ENCODE results near the gene RNF220. TPM values are rescaled to one million over a fixed set of nuclear protein-coding genes. Genes with fewer than 3 reads are reported as not detected.
A peak's percentile ranks its signal among the peaks of the same experiment; 100 is the strongest.

The RNF220 gene
- total and polyA plus RNA-seq, 9 of the 15 experiments (the other 6 are each of a cell fraction or from before 2014, with no cell fraction given), result 5.1 to 117 (median 66.9) TPM

DNA sequence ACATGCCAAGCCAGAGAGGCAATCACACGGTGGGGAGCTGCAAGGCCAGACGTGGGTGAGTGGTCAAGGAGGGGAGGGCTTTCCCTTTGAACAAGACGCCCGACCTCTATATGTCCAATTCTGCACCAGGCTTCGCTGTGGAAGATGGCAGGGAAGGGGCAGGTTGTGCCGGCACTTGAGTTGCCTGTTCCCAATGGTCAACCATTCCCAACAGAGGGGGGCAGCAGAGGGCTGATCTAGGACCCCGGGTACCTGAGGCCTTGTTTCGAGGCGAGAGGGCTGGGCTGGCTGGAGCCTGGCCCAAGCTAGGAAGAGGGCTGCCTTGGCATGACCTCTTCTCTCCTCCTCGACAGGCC, 204.3 kb downstream of the RNF220 start (continued):
- no peak for TF ChIP-seq KLF16 (IDR thresholded peaks at IDR 0.05)
- TF ChIP-seq STAG1 (CRISPR knock-in tag; IDR thresholded peaks at IDR 0.05; ENCODE audit: borderline replicate concordance), result peak; percentile 65; the same call in 1 of the 2 replicates
- TF ChIP-seq L3MBTL2 (IDR thresholded peaks at IDR 0.05), result peak; percentile 50; the same call in 1 of the 2 replicates
- no peak for TF ChIP-seq YY1 (IDR thresholded peaks at IDR 0.05; ENCODE audit: borderline replicate concordance in 1 of 3, control insufficient read depth in 1 of 3, extremely low read depth in 1 of 3, insufficient read depth in 3 of 3, insufficient read length in 1 of 3, insufficient replicate concordance in 2 of 3, low read depth in 1 of 3, low read length in 2 of 3)
- TF ChIP-seq, protein P1, sequence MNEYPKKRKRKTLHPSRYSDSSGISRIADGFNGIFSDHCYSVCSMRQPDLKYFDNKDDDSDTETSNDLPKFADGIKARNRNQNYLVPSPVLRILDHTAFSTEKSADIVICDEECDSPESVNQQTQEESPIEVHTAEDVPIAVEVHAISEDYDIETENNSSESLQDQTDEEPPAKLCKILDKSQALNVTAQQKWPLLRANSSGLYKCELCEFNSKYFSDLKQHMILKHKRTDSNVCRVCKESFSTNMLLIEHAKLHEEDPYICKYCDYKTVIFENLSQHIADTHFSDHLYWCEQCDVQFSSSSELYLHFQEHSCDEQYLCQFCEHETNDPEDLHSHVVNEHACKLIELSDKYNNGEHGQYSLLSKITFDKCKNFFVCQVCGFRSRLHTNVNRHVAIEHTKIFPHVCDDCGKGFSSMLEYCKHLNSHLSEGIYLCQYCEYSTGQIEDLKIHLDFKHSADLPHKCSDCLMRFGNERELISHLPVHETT (CRISPR knock-in tag; conservative IDR thresholded peaks at IDR 0.05 in 1 of 2, IDR thresholded peaks at IDR 0.05 in 1 of 2), result no peak
- TF ChIP-seq NUFIP1 (IDR thresholded peaks at IDR 0.05; ENCODE audit: partially characterized antibody), result no peak
- no peak for TF ChIP-seq PHB2 (IDR thresholded peaks at IDR 0.05; ENCODE audit: low read depth)
- TF ChIP-seq, protein P2, sequence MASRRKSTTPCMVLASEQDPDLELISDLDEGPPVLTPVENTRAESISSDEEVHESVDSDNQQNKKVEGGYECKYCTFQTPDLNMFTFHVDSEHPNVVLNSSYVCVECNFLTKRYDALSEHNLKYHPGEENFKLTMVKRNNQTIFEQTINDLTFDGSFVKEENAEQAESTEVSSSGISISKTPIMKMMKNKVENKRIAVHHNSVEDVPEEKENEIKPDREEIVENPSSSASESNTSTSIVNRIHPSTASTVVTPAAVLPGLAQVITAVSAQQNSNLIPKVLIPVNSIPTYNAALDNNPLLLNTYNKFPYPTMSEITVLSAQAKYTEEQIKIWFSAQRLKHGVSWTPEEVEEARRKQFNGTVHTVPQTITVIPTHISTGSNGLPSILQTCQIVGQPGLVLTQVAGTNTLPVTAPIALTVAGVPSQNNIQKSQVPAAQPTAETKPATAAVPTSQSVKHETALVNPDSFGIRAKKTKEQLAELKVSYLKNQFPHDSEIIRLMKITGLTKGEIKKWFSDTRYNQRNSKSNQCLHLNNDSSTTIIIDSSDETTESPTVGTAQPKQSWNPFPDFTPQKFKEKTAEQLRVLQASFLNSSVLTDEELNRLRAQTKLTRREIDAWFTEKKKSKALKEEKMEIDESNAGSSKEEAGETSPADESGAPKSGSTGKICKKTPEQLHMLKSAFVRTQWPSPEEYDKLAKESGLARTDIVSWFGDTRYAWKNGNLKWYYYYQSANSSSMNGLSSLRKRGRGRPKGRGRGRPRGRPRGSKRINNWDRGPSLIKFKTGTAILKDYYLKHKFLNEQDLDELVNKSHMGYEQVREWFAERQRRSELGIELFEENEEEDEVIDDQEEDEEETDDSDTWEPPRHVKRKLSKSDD (conservative IDR thresholded peaks at IDR 0.05; ENCODE audit: low read length), result 0 out of 2 replicates have a peak, but pooled peaks have one; percentile 41
- TF ChIP-seq, protein P3, sequence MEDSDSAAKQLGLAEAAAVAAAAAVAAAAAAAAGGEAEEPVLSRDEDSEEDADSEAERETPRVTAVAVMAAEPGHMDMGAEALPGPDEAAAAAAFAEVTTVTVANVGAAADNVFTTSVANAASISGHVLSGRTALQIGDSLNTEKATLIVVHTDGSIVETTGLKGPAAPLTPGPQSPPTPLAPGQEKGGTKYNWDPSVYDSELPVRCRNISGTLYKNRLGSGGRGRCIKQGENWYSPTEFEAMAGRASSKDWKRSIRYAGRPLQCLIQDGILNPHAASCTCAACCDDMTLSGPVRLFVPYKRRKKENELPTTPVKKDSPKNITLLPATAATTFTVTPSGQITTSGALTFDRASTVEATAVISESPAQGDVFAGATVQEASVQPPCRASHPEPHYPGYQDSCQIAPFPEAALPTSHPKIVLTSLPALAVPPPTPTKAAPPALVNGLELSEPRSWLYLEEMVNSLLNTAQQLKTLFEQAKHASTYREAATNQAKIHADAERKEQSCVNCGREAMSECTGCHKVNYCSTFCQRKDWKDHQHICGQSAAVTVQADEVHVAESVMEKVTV (CRISPR knock-in tag; IDR thresholded peaks at IDR 0.05), result peak; percentile 58
- peak; percentile 80 for TF ChIP-seq CC2D1A (IDR thresholded peaks at IDR 0.05)
- no peak for TF ChIP-seq HMG20A (CRISPR knock-in tag; conservative IDR thresholded peaks at IDR 0.05)
- no peak for TF ChIP-seq SOX6 (IDR thresholded peaks at IDR 0.05)
- no peak for TF ChIP-seq ZC3H11A (IDR thresholded peaks at IDR 0.05; ENCODE audit: low read depth, low read length)
- TF ChIP-seq ZNF431 (CRISPR knock-in tag; IDR thresholded peaks at IDR 0.05), result no peak
- peak; percentile 60; the same call in 1 of the 2 replicates for TF ChIP-seq EHMT2 (IDR thresholded peaks at IDR 0.05)
- TF ChIP-seq, protein P4, sequence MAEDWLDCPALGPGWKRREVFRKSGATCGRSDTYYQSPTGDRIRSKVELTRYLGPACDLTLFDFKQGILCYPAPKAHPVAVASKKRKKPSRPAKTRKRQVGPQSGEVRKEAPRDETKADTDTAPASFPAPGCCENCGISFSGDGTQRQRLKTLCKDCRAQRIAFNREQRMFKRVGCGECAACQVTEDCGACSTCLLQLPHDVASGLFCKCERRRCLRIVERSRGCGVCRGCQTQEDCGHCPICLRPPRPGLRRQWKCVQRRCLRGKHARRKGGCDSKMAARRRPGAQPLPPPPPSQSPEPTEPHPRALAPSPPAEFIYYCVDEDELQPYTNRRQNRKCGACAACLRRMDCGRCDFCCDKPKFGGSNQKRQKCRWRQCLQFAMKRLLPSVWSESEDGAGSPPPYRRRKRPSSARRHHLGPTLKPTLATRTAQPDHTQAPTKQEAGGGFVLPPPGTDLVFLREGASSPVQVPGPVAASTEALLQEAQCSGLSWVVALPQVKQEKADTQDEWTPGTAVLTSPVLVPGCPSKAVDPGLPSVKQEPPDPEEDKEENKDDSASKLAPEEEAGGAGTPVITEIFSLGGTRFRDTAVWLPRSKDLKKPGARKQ (CRISPR knock-in tag; IDR thresholded peaks at IDR 0.05), result no peak

All from K562 (cell line).